Measurements from ENCODE around the gene CUL5. TPM values are rescaled to one million over a fixed set of nuclear protein-coding genes. Genes with fewer than 3 reads are reported as not detected.

CUL5 gene
- total RNA-seq, 2 experiments from 2014 or later = 35.4 to 37.5 TPM

- Mint-ChIP-seq H3K27ac (no peak overlapping the region), H3K9me3 (no peaks in the 10 kb centered on the region), H3K4me1 (peaks cover 7% of the 10 kb centered on the region), H3K4me3 (no peak overlapping the region), H3K27me3 (no peaks in the 10 kb centered on the region), H3K36me3 (peaks cover 30% of the 10 kb centered on the region)
- DNase-seq = no peak
Measured at GRCh38 chr11:108037636-108038035, 28.9 kb downstream of the CUL5 start.

- DNase-seq = no peak
- Mint-ChIP-seq H3K27me3 (no peaks in the 10 kb centered on the region), H3K4me1 (peaks cover 7% of the 10 kb centered on the region), H3K4me3 (no peak overlapping the region), H3K36me3 (peaks cover 4% of the 10 kb centered on the region), H3K27ac (no peak overlapping the region), H3K9me3 (no peaks in the 10 kb centered on the region)
Measured at GRCh38 chr11:108048269-108048668, 39.6 kb downstream of the CUL5 start.

DNA sequence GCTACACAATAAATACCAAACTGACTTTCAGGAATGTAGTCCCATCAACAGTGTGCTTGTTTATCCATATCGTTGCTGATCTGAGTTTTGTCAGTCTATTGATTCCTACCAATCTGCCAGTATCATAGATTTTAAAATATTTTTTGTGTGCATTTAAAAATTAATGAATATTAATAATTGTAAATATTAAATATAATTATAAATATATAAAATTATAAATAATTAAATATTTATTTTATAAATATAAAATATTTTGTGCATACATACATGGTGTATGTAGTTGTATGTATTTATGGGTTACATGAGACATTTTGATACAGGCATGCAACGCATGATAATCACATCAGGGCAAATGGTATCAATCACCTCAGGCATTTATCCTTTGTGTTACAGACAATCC is 53.6 kb downstream of the CUL5 start:
- Mint-ChIP-seq H3K4me3 (no peak overlapping the region), H3K27ac (no peak overlapping the region), H3K9me3 (no peaks in the 10 kb centered on the region), H3K36me3 (peaks cover 29% of the 10 kb centered on the region), H3K27me3 (no peaks in the 10 kb centered on the region), H3K4me1 (peaks cover 6% of the 10 kb centered on the region)
- DNase-seq = no peak

DNA sequence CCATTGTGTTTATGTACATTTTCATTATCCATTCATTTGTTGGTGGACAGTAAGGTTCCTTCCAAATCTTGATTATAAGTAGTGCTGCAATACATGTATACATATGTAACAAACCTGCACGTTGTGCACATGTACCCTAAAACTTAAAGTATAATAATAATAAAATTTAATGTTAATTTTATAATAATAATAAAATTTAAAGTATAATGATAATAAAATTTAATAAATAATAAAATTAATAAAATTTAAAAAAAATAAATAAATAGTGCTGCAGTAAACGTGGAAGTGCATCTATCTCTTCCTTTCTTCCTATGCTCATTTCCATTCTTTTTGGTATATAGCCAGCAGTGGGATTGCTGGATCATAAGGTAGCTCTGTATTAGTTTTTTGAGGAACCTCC is 54.7 kb downstream of the CUL5 start:
- Mint-ChIP-seq H3K27me3 (no peaks in the 10 kb centered on the region), H3K36me3 (peaks cover 25% of the 10 kb centered on the region), H3K4me1 (peaks cover 10% of the 10 kb centered on the region), H3K27ac (no peak overlapping the region), H3K4me3 (no peak overlapping the region), H3K9me3 (no peaks in the 10 kb centered on the region)
- no peak for DNase-seq

- peak overlapping the region; percentile 51 for H3K27ac Mint-ChIP-seq
- peaks cover 22% of the 10 kb centered on the region for H3K4me1 Mint-ChIP-seq
- DNase-seq = no peak
- no peak overlapping the region for H3K4me3 Mint-ChIP-seq
- H3K9me3 Mint-ChIP-seq = no peaks in the 10 kb centered on the region
- H3K27me3 Mint-ChIP-seq = no peaks in the 10 kb centered on the region
- peaks cover 13% of the 10 kb centered on the region for H3K36me3 Mint-ChIP-seq
Measured at GRCh38 chr11:108069947-108070346, 61.2 kb downstream of the CUL5 start.

DNA sequence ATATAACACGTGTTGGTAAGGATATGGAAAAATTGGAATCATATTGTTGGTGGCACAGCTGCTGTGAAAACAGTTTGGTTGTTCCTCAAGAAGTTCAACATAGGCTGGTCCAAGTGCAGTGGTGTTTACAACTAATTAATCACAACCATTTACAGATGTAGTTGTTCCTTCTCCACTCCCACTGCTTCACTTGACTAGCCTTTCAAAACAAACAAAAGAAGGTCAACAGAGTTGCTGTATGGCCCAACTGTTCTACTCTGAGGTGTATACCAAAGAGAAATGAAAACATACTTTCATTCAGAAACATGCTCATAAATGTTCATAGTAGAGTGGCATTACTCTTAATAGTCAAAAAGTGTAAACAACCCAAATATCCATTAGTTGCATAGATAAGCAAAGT is 76.1 kb downstream of the CUL5 start:
- H3K4me3 Mint-ChIP-seq = no peak overlapping the region
- no peaks in the 10 kb centered on the region for H3K9me3 Mint-ChIP-seq
- DNase-seq = no peak
- H3K36me3 Mint-ChIP-seq = peaks cover 26% of the 10 kb centered on the region
- H3K4me1 Mint-ChIP-seq = no peaks in the 10 kb centered on the region
- H3K27me3 Mint-ChIP-seq = no peaks in the 10 kb centered on the region
- H3K27ac Mint-ChIP-seq = no peak overlapping the region

GRCh38 chr11:108085672-108086071 is 77.0 kb downstream of the CUL5 start:
- H3K27ac Mint-ChIP-seq = no peak overlapping the region
- peaks cover 19% of the 10 kb centered on the region for H3K36me3 Mint-ChIP-seq

DNA sequence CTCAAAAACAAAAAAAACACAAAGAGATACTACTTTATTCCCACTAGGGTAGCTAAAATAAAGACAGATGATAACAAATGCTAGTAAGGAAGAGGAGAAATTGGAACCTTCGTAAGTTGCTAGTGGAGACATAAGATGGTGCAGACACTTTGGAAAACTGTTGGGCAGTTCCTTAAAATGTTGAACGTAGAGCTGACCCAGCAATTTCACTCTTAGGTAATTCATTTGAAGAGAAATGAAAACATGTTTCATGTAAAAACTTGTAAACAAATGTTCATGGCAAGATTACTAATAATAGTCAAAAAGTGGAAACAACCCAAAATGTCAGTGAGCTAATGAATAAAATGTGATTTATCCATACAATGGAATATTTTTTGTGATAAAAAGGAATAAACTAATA is 83.4 kb downstream of the CUL5 start:
- Mint-ChIP-seq H3K4me1 (no peaks in the 10 kb centered on the region), H3K27me3 (no peaks in the 10 kb centered on the region), H3K9me3 (no peaks in the 10 kb centered on the region), H3K27ac (no peak overlapping the region), H3K4me3 (no peak overlapping the region), H3K36me3 (peaks cover 3% of the 10 kb centered on the region)
- no peak for DNase-seq

More at GRCh38 chr11:108085672-108086071, 77.0 kb downstream of the CUL5 start:
- DNase-seq = no peak
- no peaks in the 10 kb centered on the region for H3K9me3 Mint-ChIP-seq
- no peak overlapping the region for H3K4me3 Mint-ChIP-seq
- H3K27me3 Mint-ChIP-seq = no peaks in the 10 kb centered on the region
- H3K4me1 Mint-ChIP-seq = no peaks in the 10 kb centered on the region

DNA sequence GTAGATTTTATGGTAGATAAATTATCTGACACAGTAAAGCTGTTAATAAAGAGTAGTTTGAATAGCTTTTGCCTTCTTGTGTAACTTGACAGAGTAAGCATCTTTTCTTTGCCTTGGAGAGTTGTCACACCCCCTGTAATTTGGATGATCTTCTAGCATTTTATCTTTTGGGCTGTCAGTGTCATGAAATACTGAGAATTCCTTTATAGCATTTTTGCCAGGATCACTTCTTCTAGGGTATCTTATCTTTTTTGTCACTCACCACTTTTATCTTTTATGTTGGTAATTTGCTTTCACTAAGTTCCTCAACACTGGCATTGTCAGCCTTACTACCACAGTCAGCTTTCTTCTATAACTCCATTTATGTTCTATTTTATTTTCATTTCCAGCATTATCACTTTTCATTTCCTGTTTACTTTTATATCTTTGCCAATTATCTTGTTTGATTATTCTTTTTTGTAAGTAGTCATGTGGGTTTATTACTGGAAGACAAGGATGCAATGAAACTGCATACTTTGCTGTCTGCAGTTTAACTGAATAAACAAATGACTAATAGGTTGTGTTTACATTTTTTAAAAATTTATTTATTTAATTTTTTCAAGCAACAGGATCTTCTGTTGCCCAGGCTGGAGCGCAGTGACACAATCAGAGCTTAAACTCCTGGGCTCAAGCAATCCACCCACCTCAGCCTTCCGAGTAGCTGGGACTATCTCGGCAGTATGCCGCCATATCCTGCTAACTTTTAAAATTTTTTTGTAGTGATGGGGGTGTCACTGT is 84.6 kb downstream of the CUL5 start:
- H3K27me3 Mint-ChIP-seq = no peaks in the 10 kb centered on the region
- peaks cover 6% of the 10 kb centered on the region for H3K36me3 Mint-ChIP-seq
- H3K4me3 Mint-ChIP-seq = no peak overlapping the region
- H3K27ac Mint-ChIP-seq = no peak overlapping the region
- no peaks in the 10 kb centered on the region for H3K4me1 Mint-ChIP-seq
- DNase-seq = no peak
- H3K9me3 Mint-ChIP-seq = no peaks in the 10 kb centered on the region

DNA sequence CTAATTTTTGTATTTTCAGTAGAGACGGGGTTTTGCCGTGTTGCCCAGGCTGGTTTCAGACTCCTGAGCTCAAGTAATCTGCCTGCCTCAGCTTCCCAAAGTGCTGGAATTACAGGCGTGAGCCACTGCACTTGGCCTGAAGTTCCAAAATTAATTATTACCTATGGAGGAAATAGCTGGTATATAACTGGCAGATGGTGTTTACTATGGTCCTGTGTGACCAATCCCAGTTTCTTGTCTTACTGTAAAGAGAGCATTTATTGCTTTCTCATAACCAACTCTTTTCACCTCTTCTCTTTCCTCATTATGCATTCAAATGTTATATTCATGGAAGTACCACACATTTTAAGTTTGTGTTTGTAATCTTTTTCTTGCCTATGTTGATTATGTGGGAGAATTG is 88.5 kb downstream of the CUL5 start:
- Mint-ChIP-seq H3K27ac (no peak overlapping the region), H3K27me3 (no peaks in the 10 kb centered on the region), H3K4me1 (no peaks in the 10 kb centered on the region), H3K4me3 (no peak overlapping the region), H3K9me3 (no peaks in the 10 kb centered on the region), H3K36me3 (peaks cover 7% of the 10 kb centered on the region)
- DNase-seq = no peak

DNA sequence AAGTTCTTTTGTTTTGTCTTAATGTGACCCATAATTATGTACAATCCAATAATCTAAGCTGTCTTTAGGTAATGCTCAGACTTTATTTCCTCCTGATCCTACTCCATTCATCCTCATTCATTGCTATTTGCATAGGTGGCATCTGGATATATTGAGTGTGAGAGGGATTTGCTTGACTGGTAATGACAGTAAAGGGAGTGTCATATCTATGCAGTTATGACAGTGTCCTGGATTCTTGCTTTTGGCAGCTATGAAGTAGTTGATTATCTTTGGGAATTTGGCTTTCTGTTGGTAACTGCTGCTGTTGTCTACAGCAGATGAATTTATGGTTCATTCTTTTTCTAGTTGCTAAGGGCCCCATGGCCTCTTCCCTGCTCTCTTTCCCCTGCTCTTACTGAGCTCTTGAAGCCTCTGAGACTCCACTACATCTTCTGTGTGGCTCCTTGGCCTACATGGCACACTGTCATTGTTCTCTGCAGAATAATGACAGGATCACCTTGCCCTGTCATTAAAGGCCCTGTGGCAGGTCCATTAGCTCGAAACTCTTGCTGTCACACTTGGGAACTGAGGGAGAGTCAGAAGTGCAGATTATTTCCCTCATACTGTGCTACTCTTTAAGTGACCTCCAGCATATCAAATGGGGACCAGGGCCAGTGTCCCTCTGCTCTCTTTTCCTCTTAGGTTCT is 92.5 kb downstream of the CUL5 start:
- H3K4me3 Mint-ChIP-seq = no peak overlapping the region
- peak overlapping the region; percentile 28 for H3K27ac Mint-ChIP-seq
- H3K36me3 Mint-ChIP-seq = peaks cover 5% of the 10 kb centered on the region
- no peak for DNase-seq
- H3K27me3 Mint-ChIP-seq = no peaks in the 10 kb centered on the region
- no peaks in the 10 kb centered on the region for H3K4me1 Mint-ChIP-seq
- no peaks in the 10 kb centered on the region for H3K9me3 Mint-ChIP-seq

DNA sequence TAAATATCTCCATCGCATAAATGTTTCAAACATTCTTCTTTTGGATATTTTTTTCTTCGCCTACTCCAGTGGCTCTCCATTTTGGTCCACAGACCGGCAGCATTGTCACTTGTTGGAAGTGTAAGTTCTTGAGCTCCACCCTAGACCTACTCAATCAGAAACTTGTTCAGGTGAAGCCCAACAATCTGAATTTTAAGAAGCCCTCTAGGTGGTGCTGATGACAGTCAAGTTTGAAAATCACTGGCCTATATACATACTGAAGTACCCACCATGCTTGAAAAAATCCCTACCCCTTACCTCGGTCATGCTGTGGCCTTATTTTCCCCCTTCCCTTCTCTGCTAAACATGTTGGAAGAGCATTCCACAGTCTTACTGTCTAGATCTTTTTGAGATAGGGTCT is 102.4 kb downstream of the CUL5 start:
- Mint-ChIP-seq H3K27me3 (no peaks in the 10 kb centered on the region), H3K4me3 (no peak overlapping the region), H3K9me3 (no peaks in the 10 kb centered on the region), H3K4me1 (no peaks in the 10 kb centered on the region), H3K36me3 (no peaks in the 10 kb centered on the region), H3K27ac (no peak overlapping the region)
- DNase-seq = no peak

- H3K4me3 Mint-ChIP-seq = no peak overlapping the region
- no peak overlapping the region for H3K27ac Mint-ChIP-seq
- DNase-seq = no peak
- no peaks in the 10 kb centered on the region for H3K27me3 Mint-ChIP-seq
- H3K4me1 Mint-ChIP-seq = no peaks in the 10 kb centered on the region
- H3K9me3 Mint-ChIP-seq = no peaks in the 10 kb centered on the region
- H3K36me3 Mint-ChIP-seq = no peaks in the 10 kb centered on the region
Measured at GRCh38 chr11:108112057-108112456, 103.4 kb downstream of the CUL5 start.

DNA sequence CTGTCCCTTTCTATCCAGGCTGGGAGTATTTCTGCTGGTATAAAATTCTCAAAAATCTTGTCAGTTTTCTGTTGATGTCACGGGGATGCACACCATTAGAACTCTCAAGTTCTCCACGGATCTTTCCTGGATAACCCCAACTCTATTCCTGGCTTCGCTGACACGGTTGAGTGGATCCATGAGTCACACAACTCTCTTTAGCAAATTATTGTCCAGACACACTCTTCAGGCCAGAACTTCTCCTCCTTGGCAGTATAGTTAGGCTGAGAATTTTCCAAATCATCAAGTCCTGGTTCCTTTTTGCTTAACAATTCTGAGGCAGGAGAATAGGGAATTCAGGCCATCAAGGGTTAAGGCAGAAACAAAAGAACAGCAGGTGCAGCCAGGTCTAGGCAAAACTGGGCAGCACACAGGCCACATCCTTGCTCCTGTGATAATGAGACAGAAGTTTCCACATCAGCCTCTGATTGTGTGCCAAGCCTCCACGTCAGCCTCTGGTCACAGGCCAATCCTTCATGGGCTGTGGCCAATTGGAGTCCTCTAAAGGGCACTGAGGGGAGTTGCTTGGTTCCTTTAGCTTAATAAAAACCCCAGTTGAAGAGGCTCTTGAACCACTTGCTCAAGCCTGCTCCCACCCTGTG is 106.9 kb downstream of the CUL5 start:
- no peak for DNase-seq
- no peak overlapping the region for H3K27ac Mint-ChIP-seq
- no peak overlapping the region for H3K4me3 Mint-ChIP-seq
- H3K27me3 Mint-ChIP-seq = no peaks in the 10 kb centered on the region
- H3K9me3 Mint-ChIP-seq = no peaks in the 10 kb centered on the region
- no peaks in the 10 kb centered on the region for H3K36me3 Mint-ChIP-seq
- no peaks in the 10 kb centered on the region for H3K4me1 Mint-ChIP-seq

GRCh38 chr11:108117746-108118371 is 109.2 kb downstream of the CUL5 start:
- H3K27me3 Mint-ChIP-seq = no peaks in the 10 kb centered on the region

More at GRCh38 chr11:108117746-108118371, 109.2 kb downstream of the CUL5 start:
- Mint-ChIP-seq H3K4me3 (no peak overlapping the region), H3K9me3 (no peaks in the 10 kb centered on the region), H3K27ac (no peak overlapping the region), H3K36me3 (peaks cover 7% of the 10 kb centered on the region), H3K4me1 (peaks cover 8% of the 10 kb centered on the region)
- no peak for DNase-seq

Data from activated naive CD8-positive, alpha-beta T cell treated with anti-CD3 and anti-CD28 coated beads for 36 hours (primary cell).